ENCODE data around the gene TBC1D16.

The TBC1D16 gene

DNA sequence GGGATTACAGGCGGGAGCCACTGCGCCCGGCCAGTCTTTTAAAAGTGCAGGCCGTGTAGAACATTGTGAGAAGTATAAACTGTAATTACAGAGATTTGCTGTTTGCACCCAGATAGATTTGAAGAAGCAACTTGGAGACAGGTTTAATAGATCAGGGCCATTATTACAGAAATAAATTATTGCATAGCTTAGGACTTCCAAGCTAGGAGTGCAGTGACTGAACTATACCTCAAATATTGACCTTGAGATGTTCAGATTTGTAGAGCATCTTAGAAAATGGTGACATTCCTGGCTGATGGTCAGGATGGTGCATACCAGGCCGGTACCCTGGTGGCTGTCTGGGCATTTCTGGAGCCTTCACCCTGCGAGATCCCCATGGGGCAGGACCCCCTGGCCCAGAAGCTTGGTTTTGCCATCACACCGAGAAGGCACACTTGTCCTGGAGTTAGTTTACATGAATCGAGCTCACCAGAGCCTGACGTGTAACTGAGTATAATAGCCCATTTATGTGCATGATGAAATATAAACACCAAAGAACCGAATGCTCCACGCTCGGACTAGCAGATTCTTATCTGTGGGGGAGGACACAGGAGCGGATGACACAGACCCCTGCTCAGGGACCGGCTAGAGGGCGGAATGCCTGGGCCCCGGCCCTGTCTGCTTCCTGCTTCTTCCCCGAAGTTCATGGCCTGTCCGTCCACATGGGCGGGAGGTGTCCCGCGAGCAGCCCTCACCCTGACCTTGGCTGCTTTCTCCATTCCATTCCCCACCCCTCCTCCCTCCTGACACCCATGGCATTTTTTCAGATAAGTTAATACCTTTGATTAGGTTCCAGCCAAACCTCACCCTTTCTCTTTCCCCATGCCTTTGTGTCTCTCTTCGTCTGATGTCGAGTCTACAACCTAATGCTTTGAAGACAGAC is 32.9 kb upstream of the TBC1D16 start:
- no peak for DNase-seq (ENCODE audit: insufficient read length, low spot score)

DNA sequence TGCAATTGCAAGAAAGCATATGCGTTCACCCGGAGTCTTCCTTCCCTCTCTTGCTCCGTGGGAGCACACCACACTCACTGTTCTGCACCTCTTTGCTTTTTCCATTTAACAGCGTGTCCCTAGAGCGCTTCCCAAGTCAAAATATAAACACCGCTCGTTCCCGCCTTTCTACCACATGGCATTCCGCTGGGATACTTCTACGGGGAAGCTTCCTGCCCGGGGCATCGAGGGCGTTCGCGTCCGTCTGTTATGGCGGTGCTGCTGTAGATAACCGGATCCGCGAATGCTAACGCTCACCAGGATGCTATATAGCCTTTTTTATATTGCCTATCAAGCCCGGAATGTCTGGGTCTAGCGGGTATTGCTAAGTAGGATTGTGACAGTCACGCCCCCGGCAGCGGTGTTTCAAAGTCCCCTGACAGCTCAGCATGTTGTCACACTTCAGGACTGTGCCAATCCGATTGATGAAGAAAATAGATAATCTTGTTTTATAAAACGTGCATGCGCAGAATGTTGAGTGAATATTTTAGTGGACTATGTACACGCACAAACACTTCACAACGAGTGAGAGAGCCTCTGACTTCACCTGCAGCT is 31.8 kb upstream of the TBC1D16 start:
- DNase-seq (ENCODE audit: insufficient read length, low spot score): no peak
- TF ChIP-seq TAF1 (IDR thresholded peaks at IDR 0.05; ENCODE audit: low read depth, low read length): no peak
- TF ChIP-seq POLR2A (IDR thresholded peaks at IDR 0.05; ENCODE audit: low read depth, low read length): no peak
- TF ChIP-seq POLR2AphosphoS5 (IDR thresholded peaks at IDR 0.05; ENCODE audit: low read depth, low read length): no peak
- no peak for TF ChIP-seq SPI1 (IDR thresholded peaks at IDR 0.05; ENCODE audit: low read depth, low read length)
- TF ChIP-seq POU2F2 (IDR thresholded peaks at IDR 0.05; ENCODE audit: low read depth, low read length): no peak
- no peak for TF ChIP-seq PAX5 (IDR thresholded peaks at IDR 0.05; ENCODE audit: insufficient read depth, low read length, severe bottlenecking)
- FAIRE-seq: no peak

More for the DNA sequence above, 32.9 kb upstream of the TBC1D16 start:
- no peak for FAIRE-seq
- TF ChIP-seq POU2F2 (IDR thresholded peaks at IDR 0.05; ENCODE audit: low read depth, low read length): no peak
- no peak for TF ChIP-seq TAF1 (IDR thresholded peaks at IDR 0.05; ENCODE audit: low read depth, low read length)
- TF ChIP-seq POLR2A (IDR thresholded peaks at IDR 0.05; ENCODE audit: low read depth, low read length): no peak
- TF ChIP-seq SPI1 (IDR thresholded peaks at IDR 0.05; ENCODE audit: low read depth, low read length): no peak
- no peak for TF ChIP-seq PAX5 (IDR thresholded peaks at IDR 0.05; ENCODE audit: insufficient read depth, low read length, severe bottlenecking)
- TF ChIP-seq POLR2AphosphoS5 (IDR thresholded peaks at IDR 0.05; ENCODE audit: low read depth, low read length): no peak

DNA sequence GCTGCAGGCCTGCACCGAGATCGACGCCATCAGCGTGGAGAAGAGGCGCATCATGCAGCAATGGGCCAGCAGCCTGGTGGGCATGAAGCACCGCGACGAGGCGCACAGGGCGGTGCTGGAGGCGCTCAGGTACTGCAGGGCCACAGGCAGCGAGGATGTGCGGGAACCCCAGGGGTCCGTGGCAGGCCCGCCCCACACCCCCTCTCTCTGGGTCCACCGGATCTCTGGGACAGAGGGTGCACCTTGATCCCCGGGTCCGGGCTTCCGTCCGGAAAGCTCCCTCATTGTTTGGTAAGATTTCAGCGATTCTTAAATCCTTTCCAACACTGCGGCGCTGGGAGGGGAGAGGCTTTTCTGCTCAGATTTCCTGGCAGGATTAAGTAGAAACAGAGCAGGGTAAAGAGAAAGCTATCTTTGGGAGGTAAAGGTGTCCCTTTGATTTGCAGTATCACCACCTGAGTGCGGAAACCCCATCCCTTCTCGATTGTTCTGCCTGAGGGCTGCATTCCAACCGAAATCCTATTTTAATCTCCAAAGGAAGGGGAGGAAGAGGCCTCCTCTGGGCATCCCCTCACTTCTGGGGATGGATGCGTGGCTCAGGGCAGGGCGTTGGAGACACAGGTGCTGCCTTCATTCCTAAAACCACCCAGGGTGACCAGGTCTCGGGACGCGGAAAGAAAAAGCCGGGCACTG is 30.0 kb upstream of the TBC1D16 start:
- FAIRE-seq (no peak), DNase-seq (ENCODE audit: insufficient read length, low spot score) (no peak)
- TF ChIP-seq PAX5 (IDR thresholded peaks at IDR 0.05; ENCODE audit: insufficient read depth, low read length, severe bottlenecking) (no peak), SPI1 (IDR thresholded peaks at IDR 0.05; ENCODE audit: low read depth, low read length) (no peak), POU2F2 (IDR thresholded peaks at IDR 0.05; ENCODE audit: low read depth, low read length) (no peak), TAF1 (IDR thresholded peaks at IDR 0.05; ENCODE audit: low read depth, low read length) (no peak)

GRCh38 chr17:80064696-80065095 is 29.0 kb upstream of the TBC1D16 start:
- no peak for TF ChIP-seq PAX5 (IDR thresholded peaks at IDR 0.05; ENCODE audit: insufficient read depth, low read length, severe bottlenecking)
- TF ChIP-seq SPI1 (IDR thresholded peaks at IDR 0.05; ENCODE audit: low read depth, low read length): no peak
- no peak for TF ChIP-seq POLR2A (IDR thresholded peaks at IDR 0.05; ENCODE audit: low read depth, low read length)
- TF ChIP-seq POU2F2 (IDR thresholded peaks at IDR 0.05; ENCODE audit: low read depth, low read length): no peak
- FAIRE-seq (no peak), DNase-seq (ENCODE audit: insufficient read length, low spot score) (no peak)

DNA sequence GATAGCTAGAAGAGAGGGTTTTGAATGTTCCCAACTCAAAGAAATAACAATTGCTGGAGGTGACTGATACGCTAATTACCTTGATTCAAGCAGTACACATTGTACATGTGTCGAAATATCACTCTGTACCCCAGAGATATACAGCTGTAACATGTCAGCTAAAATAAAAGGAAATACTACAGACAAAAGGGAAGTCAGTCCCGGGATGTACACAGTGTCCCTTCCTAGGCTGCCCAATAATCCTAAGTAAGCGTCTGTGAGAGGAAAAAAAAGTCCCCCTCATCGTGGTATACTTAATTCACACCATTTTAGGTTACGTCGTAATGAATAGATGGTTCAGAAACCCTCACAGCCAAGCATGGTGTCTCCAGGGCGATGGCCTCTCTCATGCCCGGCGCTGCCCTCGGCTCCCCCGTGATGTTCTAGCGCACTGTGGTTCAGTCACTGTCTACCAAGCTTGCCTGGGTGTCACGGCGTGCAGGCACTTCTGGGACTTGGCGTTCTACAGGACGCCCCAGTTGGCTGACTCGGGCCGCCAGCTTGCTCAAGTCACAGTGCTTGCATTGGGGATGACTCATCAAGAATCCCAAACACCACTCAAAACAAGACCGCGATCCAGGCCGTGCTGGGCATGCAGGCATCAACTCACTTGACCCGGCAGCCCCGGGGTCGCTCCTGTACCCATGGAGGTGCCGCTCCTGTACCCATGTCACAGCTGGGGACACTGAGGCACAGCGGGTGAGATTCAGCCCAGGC is 28.3 kb upstream of the TBC1D16 start:
- FAIRE-seq: no peak
- no peak for DNase-seq (ENCODE audit: insufficient read length, low spot score)
- no peak for TF ChIP-seq PAX5 (IDR thresholded peaks at IDR 0.05; ENCODE audit: insufficient read depth, low read length, severe bottlenecking)
- TF ChIP-seq POLR2A (IDR thresholded peaks at IDR 0.05; ENCODE audit: low read depth, low read length): no peak
- TF ChIP-seq TAF1 (IDR thresholded peaks at IDR 0.05; ENCODE audit: low read depth, low read length): no peak
- TF ChIP-seq POLR2AphosphoS5 (IDR thresholded peaks at IDR 0.05; ENCODE audit: low read depth, low read length): no peak
- TF ChIP-seq POU2F2 (IDR thresholded peaks at IDR 0.05; ENCODE audit: low read depth, low read length): no peak
- TF ChIP-seq SPI1 (IDR thresholded peaks at IDR 0.05; ENCODE audit: low read depth, low read length): no peak

- no peak for TF ChIP-seq SPI1 (IDR thresholded peaks at IDR 0.05; ENCODE audit: low read depth, low read length)
- TF ChIP-seq POU2F2 (IDR thresholded peaks at IDR 0.05; ENCODE audit: low read depth, low read length): no peak
- TF ChIP-seq POLR2A (IDR thresholded peaks at IDR 0.05; ENCODE audit: low read depth, low read length): no peak
- no peak for TF ChIP-seq TAF1 (IDR thresholded peaks at IDR 0.05; ENCODE audit: low read depth, low read length)
- no peak for TF ChIP-seq POLR2AphosphoS5 (IDR thresholded peaks at IDR 0.05; ENCODE audit: low read depth, low read length)
- no peak for TF ChIP-seq PAX5 (IDR thresholded peaks at IDR 0.05; ENCODE audit: insufficient read depth, low read length, severe bottlenecking)
- DNase-seq (ENCODE audit: insufficient read length, low spot score) (no peak), FAIRE-seq (no peak)
Observed at GRCh38 chr17:80061421-80061820, 25.7 kb upstream of the TBC1D16 start.

GRCh38 chr17:80060644-80061043 is 25.0 kb upstream of the TBC1D16 start:
- no peak for DNase-seq (ENCODE audit: insufficient read length, low spot score)
- FAIRE-seq: no peak
- TF ChIP-seq POU2F2 (IDR thresholded peaks at IDR 0.05; ENCODE audit: low read depth, low read length) (no peak), PAX5 (IDR thresholded peaks at IDR 0.05; ENCODE audit: insufficient read depth, low read length, severe bottlenecking) (no peak), POLR2AphosphoS5 (IDR thresholded peaks at IDR 0.05; ENCODE audit: low read depth, low read length) (no peak)

DNA sequence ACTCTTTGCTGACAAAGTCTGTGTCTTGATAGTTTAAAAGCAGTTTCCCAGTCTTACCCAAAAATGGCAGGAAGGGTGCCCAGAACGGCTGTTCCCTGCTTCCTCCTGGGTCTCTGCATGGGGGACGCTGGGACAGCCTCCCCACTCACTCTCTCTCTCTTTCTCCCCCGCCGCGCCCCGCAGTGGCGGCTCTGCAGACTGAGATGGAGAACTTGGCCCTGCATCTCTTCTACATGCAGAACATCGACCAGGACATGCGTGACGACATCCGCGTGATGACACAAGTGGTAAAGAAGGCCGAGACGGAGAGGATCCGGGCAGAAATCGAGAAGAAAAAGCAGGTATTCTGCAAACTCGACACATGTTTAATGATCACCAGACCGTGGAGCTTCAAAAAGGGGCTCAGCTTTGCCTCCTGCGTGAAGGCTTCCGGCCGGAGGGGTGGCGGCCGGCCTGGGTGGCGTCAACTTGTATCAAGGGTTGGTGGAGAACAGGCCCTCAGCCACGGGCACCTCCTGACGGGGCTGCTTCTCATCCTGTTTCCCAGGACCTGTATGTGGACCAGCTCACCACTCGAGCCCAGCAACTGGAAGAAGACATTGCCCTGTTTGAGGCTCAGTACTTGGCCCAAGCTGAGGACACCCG is 22.8 kb upstream of the TBC1D16 start:
- DNase-seq (ENCODE audit: insufficient read length, low spot score) (no peak), FAIRE-seq (no peak)
- no peak for TF ChIP-seq POU2F2 (IDR thresholded peaks at IDR 0.05; ENCODE audit: low read depth, low read length)
- no peak for TF ChIP-seq TAF1 (IDR thresholded peaks at IDR 0.05; ENCODE audit: low read depth, low read length)
- no peak for TF ChIP-seq PAX5 (IDR thresholded peaks at IDR 0.05; ENCODE audit: insufficient read depth, low read length, severe bottlenecking)
- TF ChIP-seq POLR2AphosphoS5 (IDR thresholded peaks at IDR 0.05; ENCODE audit: low read depth, low read length): no peak

Measured in GM12891 (cell line).